ENCODE data around the gene AOC1.

Gene AOC1

DNA sequence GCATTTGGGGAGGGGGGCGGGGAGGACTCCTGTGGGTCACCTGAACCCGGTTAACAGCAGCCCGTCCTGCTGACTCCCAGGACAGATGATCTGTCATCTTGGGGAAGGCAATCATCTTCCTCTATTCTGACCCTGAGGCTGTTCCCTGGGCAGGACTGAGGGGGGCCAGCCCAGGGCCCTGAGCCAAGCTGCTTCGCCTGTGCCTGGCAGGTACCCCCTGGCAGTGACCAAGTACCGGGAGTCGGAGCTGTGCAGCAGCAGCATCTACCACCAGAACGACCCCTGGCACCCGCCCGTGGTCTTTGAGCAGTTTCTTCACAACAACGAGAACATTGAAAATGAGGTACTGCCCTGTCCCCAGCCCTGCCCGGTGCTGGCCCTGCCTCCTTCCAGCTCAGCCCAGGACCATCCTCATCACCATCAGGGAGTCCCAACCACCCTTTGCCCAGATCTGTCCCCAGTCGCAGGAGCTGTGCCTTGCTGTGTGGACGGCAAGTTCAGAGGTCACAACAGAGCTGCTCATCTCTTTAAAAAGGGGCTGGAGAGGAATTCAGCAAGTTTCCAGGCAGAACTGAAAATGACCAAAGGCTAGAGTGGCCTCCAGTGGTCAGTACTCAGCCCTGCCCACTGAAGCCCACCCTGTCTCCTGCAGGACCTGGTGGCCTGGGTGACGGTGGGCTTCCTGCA is 8.1 kb downstream of the AOC1 start:
- TF ChIP-seq, protein P1, sequence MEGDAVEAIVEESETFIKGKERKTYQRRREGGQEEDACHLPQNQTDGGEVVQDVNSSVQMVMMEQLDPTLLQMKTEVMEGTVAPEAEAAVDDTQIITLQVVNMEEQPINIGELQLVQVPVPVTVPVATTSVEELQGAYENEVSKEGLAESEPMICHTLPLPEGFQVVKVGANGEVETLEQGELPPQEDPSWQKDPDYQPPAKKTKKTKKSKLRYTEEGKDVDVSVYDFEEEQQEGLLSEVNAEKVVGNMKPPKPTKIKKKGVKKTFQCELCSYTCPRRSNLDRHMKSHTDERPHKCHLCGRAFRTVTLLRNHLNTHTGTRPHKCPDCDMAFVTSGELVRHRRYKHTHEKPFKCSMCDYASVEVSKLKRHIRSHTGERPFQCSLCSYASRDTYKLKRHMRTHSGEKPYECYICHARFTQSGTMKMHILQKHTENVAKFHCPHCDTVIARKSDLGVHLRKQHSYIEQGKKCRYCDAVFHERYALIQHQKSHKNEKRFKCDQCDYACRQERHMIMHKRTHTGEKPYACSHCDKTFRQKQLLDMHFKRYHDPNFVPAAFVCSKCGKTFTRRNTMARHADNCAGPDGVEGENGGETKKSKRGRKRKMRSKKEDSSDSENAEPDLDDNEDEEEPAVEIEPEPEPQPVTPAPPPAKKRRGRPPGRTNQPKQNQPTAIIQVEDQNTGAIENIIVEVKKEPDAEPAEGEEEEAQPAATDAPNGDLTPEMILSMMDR (IDR thresholded peaks at IDR 0.05), result no peak
- no peaks in the 10 kb centered on the region for H3K36me3 Mint-ChIP-seq (ENCODE audit: low read depth)
- no peak for DNase-seq

DNA sequence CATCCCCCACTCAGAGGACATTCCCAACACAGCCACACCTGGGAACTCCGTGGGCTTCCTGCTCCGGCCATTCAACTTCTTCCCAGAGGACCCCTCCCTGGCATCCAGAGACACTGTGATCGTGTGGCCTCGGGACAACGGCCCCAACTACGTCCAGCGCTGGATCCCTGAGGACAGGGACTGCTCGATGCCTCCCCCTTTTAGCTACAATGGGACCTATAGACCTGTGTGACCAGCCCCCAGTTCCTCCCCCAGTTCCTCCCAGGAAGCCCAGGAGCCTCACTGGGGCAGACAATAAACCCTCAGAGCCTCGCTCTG is 8.6 kb downstream of the AOC1 start:
- TF ChIP-seq, protein P1 (IDR thresholded peaks at IDR 0.05), result no peak
- Mint-ChIP-seq H3K27me3 (ENCODE audit: low read depth, poor library complexity) (peaks cover 21% of the 10 kb centered on the region), H3K9me3 (peaks cover 9% of the 10 kb centered on the region), H3K27ac (no peak overlapping the region), H3K36me3 (ENCODE audit: low read depth) (no peaks in the 10 kb centered on the region), H3K4me1 (peaks cover 12% of the 10 kb centered on the region), H3K4me3 (no peak overlapping the region)
- DNase-seq, result no peak

More for the DNA sequence above, 8.1 kb downstream of the AOC1 start:
- Mint-ChIP-seq H3K27me3 (ENCODE audit: low read depth, poor library complexity) (peaks cover 23% of the 10 kb centered on the region), H3K9me3 (peaks cover 9% of the 10 kb centered on the region), H3K4me1 (peaks cover 18% of the 10 kb centered on the region), H3K4me3 (no peak overlapping the region), H3K27ac (no peak overlapping the region)

DNA sequence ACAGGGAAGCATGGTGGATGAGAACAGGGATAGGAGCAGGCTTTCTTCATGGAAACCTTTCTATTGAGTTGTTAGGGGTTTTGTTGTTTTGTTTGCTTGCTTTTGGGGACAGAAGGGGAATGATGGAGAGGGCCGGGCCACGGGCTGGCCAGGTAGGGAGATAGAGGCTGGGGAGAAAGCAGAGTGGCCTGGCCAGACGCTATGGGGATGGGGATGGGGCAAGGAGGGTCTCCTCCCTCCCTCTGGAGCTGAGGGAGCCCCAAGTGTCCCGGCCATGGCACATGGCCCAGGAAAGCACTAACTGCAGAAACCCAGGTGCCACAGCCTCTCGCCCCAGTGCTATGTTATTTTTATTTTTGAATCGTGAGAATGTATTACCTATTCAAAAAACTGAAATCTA is 10.0 kb downstream of the AOC1 start:
- Mint-ChIP-seq H3K9me3 (peaks cover 9% of the 10 kb centered on the region), H3K36me3 (ENCODE audit: low read depth) (no peaks in the 10 kb centered on the region), H3K27me3 (ENCODE audit: low read depth, poor library complexity) (peaks cover 21% of the 10 kb centered on the region), H3K27ac (no peak overlapping the region), H3K4me1 (peaks cover 10% of the 10 kb centered on the region), H3K4me3 (no peak overlapping the region)
- no peak for DNase-seq
- TF ChIP-seq, protein P1 (IDR thresholded peaks at IDR 0.05), result no peak

DNA sequence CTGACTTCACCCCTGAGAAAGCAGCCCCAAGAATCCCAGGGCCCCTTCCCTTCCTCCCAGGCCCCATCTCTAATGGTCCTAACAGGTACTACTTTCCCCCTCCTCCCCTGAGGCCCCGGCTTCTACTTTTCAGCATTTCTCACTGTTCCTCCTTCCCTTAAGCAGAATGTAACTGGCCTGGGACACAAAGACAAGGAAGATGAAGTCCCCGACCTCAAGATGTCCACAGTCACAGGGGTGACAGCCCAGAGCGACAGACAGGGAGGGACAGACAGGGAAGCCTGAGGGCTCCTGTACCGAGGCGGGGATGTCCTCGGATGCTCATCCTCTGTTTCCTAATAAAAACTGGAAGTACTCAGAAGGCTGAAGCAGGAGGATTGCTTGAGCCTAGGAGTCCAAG is 11.6 kb downstream of the AOC1 start:
- no peak overlapping the region for H3K4me3 Mint-ChIP-seq
- peaks cover 9% of the 10 kb centered on the region for H3K9me3 Mint-ChIP-seq
- no peak overlapping the region for H3K27ac Mint-ChIP-seq
- H3K36me3 Mint-ChIP-seq (ENCODE audit: low read depth), result no peaks in the 10 kb centered on the region
- peaks cover 26% of the 10 kb centered on the region for H3K27me3 Mint-ChIP-seq (ENCODE audit: low read depth, poor library complexity)
- H3K4me1 Mint-ChIP-seq, result peaks cover 10% of the 10 kb centered on the region
- DNase-seq, result no peak
- TF ChIP-seq, protein P1 (IDR thresholded peaks at IDR 0.05), result no peak

DNA sequence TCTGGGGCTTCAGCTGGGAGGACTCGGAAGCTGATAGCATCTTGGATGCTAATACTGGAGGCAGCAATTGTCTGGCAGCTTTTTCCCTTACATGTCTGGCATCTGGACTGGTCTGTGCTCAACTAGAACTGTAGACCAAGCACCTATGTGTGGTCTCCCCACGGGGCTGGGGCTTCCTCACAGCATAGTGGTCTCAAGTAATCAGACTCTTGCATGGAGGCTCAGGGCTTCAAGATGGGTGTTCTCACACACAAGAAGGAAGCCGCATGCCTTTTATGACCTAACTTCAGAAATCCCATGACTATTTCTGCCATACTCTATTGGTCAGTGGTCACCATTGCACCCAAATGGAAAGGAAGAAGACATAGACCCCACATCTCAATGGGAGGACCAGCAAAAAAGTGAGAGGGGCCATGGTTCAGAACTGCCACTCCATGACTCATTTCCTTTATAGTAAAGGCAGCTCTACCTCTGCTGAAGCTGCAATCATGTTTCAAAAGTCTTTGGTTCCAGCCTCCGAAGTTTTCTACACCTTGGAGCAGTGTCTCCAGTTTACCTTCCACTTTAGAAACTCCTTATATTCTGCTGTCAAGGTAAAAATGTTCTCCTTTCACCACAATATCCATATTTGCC is 14.7 kb downstream of the AOC1 start:
- TF ChIP-seq, protein P1 (IDR thresholded peaks at IDR 0.05), result no peak
- no peaks in the 10 kb centered on the region for H3K4me1 Mint-ChIP-seq
- no peak overlapping the region for H3K27ac Mint-ChIP-seq
- peaks cover 22% of the 10 kb centered on the region for H3K27me3 Mint-ChIP-seq (ENCODE audit: low read depth, poor library complexity)
- H3K36me3 Mint-ChIP-seq (ENCODE audit: low read depth), result peaks cover 3% of the 10 kb centered on the region
- peaks cover 15% of the 10 kb centered on the region for H3K9me3 Mint-ChIP-seq
- no peak overlapping the region for H3K4me3 Mint-ChIP-seq
- DNase-seq, result no peak

DNA sequence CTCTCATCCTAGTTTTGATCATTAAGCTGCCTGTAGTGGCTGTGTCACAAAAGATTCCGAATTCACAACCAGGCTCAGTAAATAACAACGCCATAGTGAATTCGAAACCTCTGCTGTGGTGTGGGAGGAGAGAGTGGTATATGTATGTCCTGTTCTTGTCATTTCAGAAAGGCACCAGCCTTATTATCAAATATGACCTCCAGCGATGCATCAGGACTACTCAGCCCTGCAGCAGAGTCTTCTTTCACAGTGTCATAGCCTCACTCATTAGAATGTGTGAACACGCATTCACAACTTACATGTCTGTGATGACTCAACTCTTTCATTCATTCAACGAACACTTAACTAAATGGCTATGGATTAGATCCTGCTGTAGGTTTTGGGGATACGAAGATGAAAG is 15.3 kb downstream of the AOC1 start:
- Mint-ChIP-seq H3K36me3 (ENCODE audit: low read depth) (peaks cover 4% of the 10 kb centered on the region), H3K27me3 (ENCODE audit: low read depth, poor library complexity) (peaks cover 22% of the 10 kb centered on the region), H3K4me3 (no peak overlapping the region), H3K4me1 (no peaks in the 10 kb centered on the region), H3K9me3 (peaks cover 14% of the 10 kb centered on the region), H3K27ac (no peak overlapping the region)
- TF ChIP-seq, protein P1 (IDR thresholded peaks at IDR 0.05), result no peak
- no peak for DNase-seq

Data from nephron progenitor cell (in vitro differentiated cells).